HepG2 (cell line): Measurements from ENCODE around the gene MMP24OS. TPM values are rescaled to one million over a fixed set of nuclear protein-coding genes. Genes with fewer than 3 reads are reported as not detected.

Source experiments
- ARID2 ChIP-seq: sonication (generic); formaldehyde crosslinking; IDR thresholded peaks from 2 replicates; pipeline ENCODE4 v1.8.1; 2022; ENCODE audit warnings: mild to moderate bottlenecking, missing genetic modification reagents, borderline replicate concordance
- CBX5 ChIP-seq: sonication (generic); formaldehyde crosslinking; IDR thresholded peaks from 2 replicates; pipeline ENCODE4 v1.4.0; 2020; ENCODE audit warnings: missing genetic modification reagents, borderline replicate concordance
- CC2D1A ChIP-seq: sonication (generic); formaldehyde crosslinking; IDR thresholded peaks from 2 replicates; pipeline ENCODE4 v1.8.1; 2023; ENCODE audit warnings: mild to moderate bottlenecking, missing genetic modification reagents
- E2F1 ChIP-seq: sonication (generic); formaldehyde crosslinking; IDR thresholded peaks from 2 replicates; pipeline ENCODE4 v1.5.0; 2020; ENCODE audit warnings: missing genetic modification reagents
- ERF ChIP-seq: IDR thresholded peaks from 2 replicates; pipeline ENCODE4 v1.6.1; 2018; ENCODE audit warnings: missing biosample characterization, missing genetic modification reagents
- FOSL1 ChIP-seq: sonication (generic); formaldehyde crosslinking; IDR thresholded peaks from 2 replicates; pipeline ENCODE4 v1.9.0; 2021; ENCODE audit warnings: missing genetic modification reagents, borderline replicate concordance
- GATAD1 ChIP-seq: IDR thresholded peaks from 2 replicates; pipeline ENCODE4 v1.6.1; 2016; ENCODE audit warnings: missing genetic modification reagents, missing compliant biosample characterization
- HMG20B ChIP-seq: conservative IDR thresholded peaks from 2 replicates; pipeline ENCODE4 v1.6.1; 2016; ENCODE audit warnings: missing genetic modification reagents, missing compliant biosample characterization
- MEIS2 ChIP-seq: sonication (generic); formaldehyde crosslinking; IDR thresholded peaks from 2 replicates; pipeline ENCODE4 v1.9.0; 2021; ENCODE audit warnings: mild to moderate bottlenecking, missing genetic modification reagents
- NFATC3 ChIP-seq: sonication (generic); formaldehyde crosslinking; IDR thresholded peaks from 2 replicates; pipeline ENCODE4 v1.5.1; 2020; ENCODE audit warnings: mild to moderate bottlenecking, missing genetic modification reagents
- RBM22 ChIP-seq: fragments of 200-400 bp; formaldehyde crosslinking; optimal IDR thresholded peaks from 2 replicates; pipeline ENCODE3; 2017; ENCODE audit warnings: mild to moderate bottlenecking, low read length, moderate library complexity
- REPIN1 ChIP-seq: sonication (generic); formaldehyde crosslinking; IDR thresholded peaks from 2 replicates; pipeline ENCODE4 v1.8.0; 2022; ENCODE audit warnings: missing genetic modification reagents, low read depth, mild to moderate bottlenecking, borderline replicate concordance
- SOX13 ChIP-seq, 3 experiments: fragments of 450-650 bp in 1 of 3; sonication (generic) in 1 of 3; formaldehyde crosslinking in 1 of 3; IDR thresholded peaks in 2 of 3; conservative IDR thresholded peaks in 1 of 3; 2 replicates each; pipeline versions ENCODE4 v1.5.0 to v1.6.1; 2016 to 2020; ENCODE audit warnings: antibody characterized with exemption in 1 of 3, mild to moderate bottlenecking in 1 of 3, missing compliant biosample characterization in 1 of 3, missing genetic modification reagents in 1 of 3, moderate library complexity in 1 of 3
- SPEN ChIP-seq: sonication (generic); formaldehyde crosslinking; IDR thresholded peaks from 2 replicates; pipeline ENCODE4 v1.5.1; 2020; ENCODE audit warnings: low read depth, mild to moderate bottlenecking, missing genetic modification reagents
- TAF15 ChIP-seq: fragments of 200-400 bp; formaldehyde crosslinking; IDR thresholded peaks from one replicate; pipeline ENCODE4 v1.6.1; 2018; ENCODE audit warnings: mild to moderate bottlenecking, low read depth, low read length; ENCODE audit not compliant: poor library complexity, severe bottlenecking
- ZMYM2 ChIP-seq: sonication (generic); formaldehyde crosslinking; IDR thresholded peaks from 2 replicates; pipeline ENCODE4 v1.8.0; 2022; ENCODE audit warnings: mild to moderate bottlenecking, missing genetic modification reagents
- ZNF337 ChIP-seq: sonication (generic); formaldehyde crosslinking; IDR thresholded peaks from 2 replicates; pipeline ENCODE4 v1.5.1; 2020; ENCODE audit warnings: missing genetic modification reagents, low read depth, mild to moderate bottlenecking, borderline replicate concordance
- ZNF496 ChIP-seq: sonication (generic); formaldehyde crosslinking; IDR thresholded peaks from 2 replicates; pipeline ENCODE4 v1.8.1; 2023; ENCODE audit warnings: mild to moderate bottlenecking, moderate library complexity, missing genetic modification reagents; ENCODE audit not compliant: insufficient replicate concordance
- ZNF558 ChIP-seq: sonication (generic); formaldehyde crosslinking; IDR thresholded peaks from 2 replicates; pipeline ENCODE4 v1.9.0; 2022; ENCODE audit warnings: mild to moderate bottlenecking, missing genetic modification reagents, borderline replicate concordance
- ZNF709 ChIP-seq: sonication (generic); formaldehyde crosslinking; IDR thresholded peaks from 2 replicates; pipeline ENCODE4 v1.5.0; 2020; ENCODE audit warnings: mild to moderate bottlenecking, missing genetic modification reagents
- ZNF775 ChIP-seq: sonication (generic); formaldehyde crosslinking; IDR thresholded peaks from 2 replicates; pipeline ENCODE4 v1.4.0; 2020; ENCODE audit warnings: missing genetic modification reagents, mild to moderate bottlenecking, moderate library complexity, borderline replicate concordance
- ZSCAN31 ChIP-seq: sonication (generic); formaldehyde crosslinking; IDR thresholded peaks from 2 replicates; pipeline ENCODE4 v1.5.0; 2020; ENCODE audit warnings: low read depth, mild to moderate bottlenecking, missing genetic modification reagents
- polyA plus RNA-seq, 8 experiments: library from polyadenylated mRNA; depleted of rRNA in 3 of 8; stranded (reverse) in 7 of 8; unstranded in 1 of 8; fragments of >200 nt; fragmentation: Illumina TruSeq in 4 of 8; extraction: Trizol in 4 of 8; gene quantifications; 2 replicates each; pipeline versions ENCODE4 v1.2.1 to v1.2.3, GENCODE V29; 2011 to 2016; ENCODE audit warnings: low read depth in 4 of 8, missing spikeins in 1 of 8, mixed read lengths in 1 of 8; ENCODE audit not compliant: insufficient read depth in 1 of 8
- total RNA-seq, 5 experiments: library from RNA; depleted of rRNA; stranded (reverse); fragments of >200 nt; fragmentation: Illumina TruSeq; extraction: Trizol; gene quantifications; 2 replicates each; pipeline ENCODE4 v1.2.3, GENCODE V29; 2016; ENCODE audit warnings: low read depth in 1 of 5
- TF ChIP-seq, protein P1 (sequence below): sonication (generic); formaldehyde crosslinking; conservative IDR thresholded peaks from 2 replicates; pipeline ENCODE4 v1.8.1; 2023; ENCODE audit warnings: missing genetic modification reagents
- TF ChIP-seq, protein P2 (sequence below): sonication (generic); formaldehyde crosslinking; IDR thresholded peaks from 2 replicates; pipeline ENCODE4 v1.4.0; 2020; ENCODE audit warnings: missing genetic modification reagents, borderline replicate concordance

The MMP24OS gene
- total and polyA plus RNA-seq, 2 of the 13 experiments (the other 11 are each of a cell fraction or from before 2014, with no cell fraction given) = 6.0 to 8.5 TPM

DNA sequence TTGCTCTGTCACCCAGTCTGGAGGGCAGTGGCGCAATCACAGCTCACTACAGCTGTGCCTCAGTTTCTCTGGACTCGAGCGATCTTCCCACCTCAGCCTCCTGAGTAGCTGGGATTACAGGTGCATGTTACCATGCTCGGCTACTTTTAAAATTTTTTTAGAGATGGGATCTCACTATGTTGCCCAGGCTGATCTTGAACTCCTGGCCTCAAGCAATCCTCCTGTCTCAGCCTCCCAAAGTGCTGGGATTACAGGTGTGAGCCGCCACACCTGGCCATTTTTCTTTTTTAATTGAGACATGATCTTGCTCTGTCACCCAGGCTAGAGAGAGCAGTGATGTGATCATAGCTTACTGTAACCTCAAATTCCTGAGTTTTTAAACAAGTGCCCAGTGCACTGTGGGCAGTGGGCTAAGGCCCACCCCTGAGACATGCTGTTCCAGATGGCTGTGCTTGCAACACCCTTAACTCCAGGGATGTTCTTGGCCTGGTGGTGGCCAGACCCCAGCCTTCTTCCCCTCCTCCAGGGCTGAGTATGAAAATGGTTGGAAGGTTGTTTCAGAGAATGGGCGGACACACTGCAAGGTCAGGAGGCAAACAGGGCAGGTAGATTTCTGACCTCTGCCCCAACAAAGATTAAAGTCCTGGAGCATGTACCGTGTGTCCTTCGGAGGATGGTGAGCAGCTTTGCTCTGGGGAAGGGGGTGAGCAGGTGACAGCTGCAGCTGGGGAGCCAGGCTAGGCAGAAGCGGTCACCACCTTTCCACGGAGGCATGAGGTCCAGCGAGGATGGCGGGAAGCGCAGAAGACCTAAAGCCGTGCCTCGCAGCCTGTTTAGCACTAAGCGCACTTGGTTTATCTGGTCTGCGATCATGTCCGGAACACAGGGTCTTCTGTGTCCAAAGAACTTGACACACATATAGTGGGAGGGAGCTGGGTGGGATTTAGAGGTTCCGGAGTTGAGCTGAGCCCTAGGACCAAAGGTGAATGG is 15.7 kb upstream of the MMP24OS start (continued):
- TF ChIP-seq SOX13 (IDR thresholded peaks at IDR 0.05) (no peak), SOX13 (CRISPR knock-in tag; conservative IDR thresholded peaks at IDR 0.05 in 1 of 2, IDR thresholded peaks at IDR 0.05 in 1 of 2) (no peak), CBX5 (no peak), HMG20B (CRISPR knock-in tag) (no peak), ERF (no peak), NFATC3 (CRISPR knock-in tag) (no peak), CC2D1A (no peak), RBM22 (no peak), ZMYM2 (CRISPR knock-in tag) (no peak), REPIN1 (CRISPR knock-in tag) (0 out of 2 replicates have a peak, but pooled peaks have one; percentile 42), ZNF337 (CRISPR knock-in tag) (no peak), ZNF709 (CRISPR knock-in tag) (no peak), FOSL1 (CRISPR knock-in tag) (no peak), MEIS2 (CRISPR knock-in tag) (no peak), ZNF496 (no peak), E2F1 (no peak), ZSCAN31 (no peak), GATAD1 (CRISPR knock-in tag) (no peak), ZNF558 (CRISPR knock-in tag) (no peak), SPEN (CRISPR knock-in tag) (no peak), ARID2 (CRISPR knock-in tag) (no peak), ZNF775 (CRISPR knock-in tag) (no peak), TAF15 (no peak)
- TF ChIP-seq, protein P1, sequence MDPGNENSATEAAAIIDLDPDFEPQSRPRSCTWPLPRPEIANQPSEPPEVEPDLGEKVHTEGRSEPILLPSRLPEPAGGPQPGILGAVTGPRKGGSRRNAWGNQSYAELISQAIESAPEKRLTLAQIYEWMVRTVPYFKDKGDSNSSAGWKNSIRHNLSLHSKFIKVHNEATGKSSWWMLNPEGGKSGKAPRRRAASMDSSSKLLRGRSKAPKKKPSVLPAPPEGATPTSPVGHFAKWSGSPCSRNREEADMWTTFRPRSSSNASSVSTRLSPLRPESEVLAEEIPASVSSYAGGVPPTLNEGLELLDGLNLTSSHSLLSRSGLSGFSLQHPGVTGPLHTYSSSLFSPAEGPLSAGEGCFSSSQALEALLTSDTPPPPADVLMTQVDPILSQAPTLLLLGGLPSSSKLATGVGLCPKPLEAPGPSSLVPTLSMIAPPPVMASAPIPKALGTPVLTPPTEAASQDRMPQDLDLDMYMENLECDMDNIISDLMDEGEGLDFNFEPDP = 0 out of 2 replicates have a peak, but pooled peaks have one; percentile 88
- TF ChIP-seq, protein P2, sequence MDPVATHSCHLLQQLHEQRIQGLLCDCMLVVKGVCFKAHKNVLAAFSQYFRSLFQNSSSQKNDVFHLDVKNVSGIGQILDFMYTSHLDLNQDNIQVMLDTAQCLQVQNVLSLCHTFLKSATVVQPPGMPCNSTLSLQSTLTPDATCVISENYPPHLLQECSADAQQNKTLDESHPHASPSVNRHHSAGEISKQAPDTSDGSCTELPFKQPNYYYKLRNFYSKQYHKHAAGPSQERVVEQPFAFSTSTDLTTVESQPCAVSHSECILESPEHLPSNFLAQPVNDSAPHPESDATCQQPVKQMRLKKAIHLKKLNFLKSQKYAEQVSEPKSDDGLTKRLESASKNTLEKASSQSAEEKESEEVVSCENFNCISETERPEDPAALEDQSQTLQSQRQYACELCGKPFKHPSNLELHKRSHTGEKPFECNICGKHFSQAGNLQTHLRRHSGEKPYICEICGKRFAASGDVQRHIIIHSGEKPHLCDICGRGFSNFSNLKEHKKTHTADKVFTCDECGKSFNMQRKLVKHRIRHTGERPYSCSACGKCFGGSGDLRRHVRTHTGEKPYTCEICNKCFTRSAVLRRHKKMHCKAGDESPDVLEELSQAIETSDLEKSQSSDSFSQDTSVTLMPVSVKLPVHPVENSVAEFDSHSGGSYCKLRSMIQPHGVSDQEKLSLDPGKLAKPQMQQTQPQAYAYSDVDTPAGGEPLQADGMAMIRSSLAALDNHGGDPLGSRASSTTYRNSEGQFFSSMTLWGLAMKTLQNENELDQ (CRISPR knock-in tag) = no peak
